ENCODE data around the gene NKX6-2.
"Not testable (repeated sequence)": the region's sequence is repeated elsewhere in the genome, so short reads cannot be mapped to it uniquely, and the experiment has no call there.

NKX6-2 gene

DNA sequence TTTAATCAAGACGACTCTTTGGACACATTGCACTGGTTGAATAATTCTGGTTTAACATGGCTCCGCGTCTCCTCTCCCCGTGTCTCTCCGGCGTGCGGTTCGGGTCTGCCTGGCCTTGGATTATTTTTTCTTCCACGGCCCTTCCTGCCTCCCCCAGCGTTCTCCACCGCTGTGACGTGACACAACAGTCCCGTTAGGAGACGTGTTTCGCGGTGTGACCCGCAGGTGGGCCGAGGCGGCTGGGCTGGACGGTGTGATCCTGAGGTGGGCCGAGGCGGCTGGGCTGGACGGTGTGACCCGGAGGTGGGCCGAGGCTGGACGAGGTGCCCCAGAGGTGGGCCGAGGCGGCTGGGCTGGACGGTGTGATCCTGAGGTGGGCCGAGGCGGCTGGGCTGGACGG lies 12.0 kb upstream of the NKX6-2 start:
- not testable (repeated sequence) for DNase-seq (ENCODE audit: low read depth)

DNA sequence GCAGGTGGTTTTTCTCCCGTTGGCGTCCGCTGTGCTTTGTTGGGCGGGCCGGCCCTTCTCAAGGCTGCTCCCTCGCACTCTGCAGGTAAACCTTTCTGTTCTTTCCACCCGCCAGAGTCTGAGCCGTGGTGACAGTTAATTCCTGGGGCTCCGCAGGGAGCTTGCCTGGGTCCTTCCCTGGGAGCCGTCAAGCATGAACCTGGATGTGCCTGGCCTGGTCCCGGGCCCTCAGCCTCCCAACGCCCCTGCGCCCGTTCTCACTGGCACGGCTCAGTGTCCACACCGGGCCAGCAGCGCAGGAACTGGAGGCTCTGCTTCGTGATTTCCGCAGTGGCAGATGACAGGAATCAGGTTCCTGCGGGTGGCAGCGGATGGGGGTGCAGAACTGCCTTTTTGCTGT lies 10.9 kb upstream of the NKX6-2 start:
- DNase-seq (ENCODE audit: low read depth) = no peak

- DNase-seq (ENCODE audit: low read depth) = no peak
Observed at GRCh38 chr10:132793871-132794849, 8.2 kb upstream of the NKX6-2 start.

- DNase-seq (ENCODE audit: low read depth) = no peak
Observed at GRCh38 chr10:132793213-132793612, 7.3 kb upstream of the NKX6-2 start.

- DNase-seq (ENCODE audit: low read depth) = no peak
Observed at GRCh38 chr10:132792796-132793195, 6.8 kb upstream of the NKX6-2 start.

GRCh38 chr10:132792099-132792498 lies 6.2 kb upstream of the NKX6-2 start:
- not testable (repeated sequence) for DNase-seq (ENCODE audit: low read depth)

DNA sequence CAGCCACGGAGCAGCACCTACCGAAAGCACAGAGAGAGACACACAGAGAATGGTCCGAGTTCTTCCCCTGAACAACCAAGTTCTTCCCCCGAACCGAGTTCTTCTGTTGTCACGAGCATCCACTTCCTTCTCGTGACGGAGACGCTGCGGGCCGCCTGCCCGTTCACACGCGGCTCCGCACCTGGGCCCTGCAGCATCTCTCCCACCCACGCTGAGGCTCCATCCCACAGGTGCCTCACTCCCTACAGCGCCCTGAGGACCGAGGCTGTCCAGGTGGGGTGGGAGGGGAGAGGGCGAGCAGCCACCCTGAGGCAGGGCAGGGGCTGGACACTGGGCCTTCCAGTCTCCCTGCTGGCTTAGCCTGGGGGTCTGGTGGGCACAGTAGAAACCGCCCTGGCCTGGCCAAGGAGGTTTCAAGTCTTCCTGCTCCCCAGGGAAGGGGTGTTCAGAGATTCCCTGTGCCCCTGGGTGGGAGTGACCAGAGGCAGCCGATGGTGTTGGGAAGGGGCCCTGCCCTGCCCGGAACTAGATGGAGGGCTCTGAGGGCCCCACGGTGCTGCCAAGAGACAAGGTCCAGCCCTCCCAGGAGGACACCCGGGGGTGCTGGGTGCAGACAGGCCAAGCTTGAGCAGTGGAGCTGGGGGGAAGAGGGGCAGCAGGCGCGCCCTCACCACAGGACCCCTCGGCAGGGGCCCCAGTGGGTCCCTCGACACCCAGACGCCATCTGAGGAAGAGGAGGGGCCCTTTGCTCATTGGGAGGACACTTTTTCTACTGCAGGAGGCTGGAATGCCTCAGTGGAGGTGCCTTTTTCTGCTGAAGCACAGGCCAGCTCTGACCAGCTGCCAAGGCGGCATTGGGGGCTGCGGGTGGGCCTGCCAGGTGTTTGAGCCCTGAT lies 5.2 kb upstream of the NKX6-2 start:
- no peak for DNase-seq (ENCODE audit: low read depth)

DNA sequence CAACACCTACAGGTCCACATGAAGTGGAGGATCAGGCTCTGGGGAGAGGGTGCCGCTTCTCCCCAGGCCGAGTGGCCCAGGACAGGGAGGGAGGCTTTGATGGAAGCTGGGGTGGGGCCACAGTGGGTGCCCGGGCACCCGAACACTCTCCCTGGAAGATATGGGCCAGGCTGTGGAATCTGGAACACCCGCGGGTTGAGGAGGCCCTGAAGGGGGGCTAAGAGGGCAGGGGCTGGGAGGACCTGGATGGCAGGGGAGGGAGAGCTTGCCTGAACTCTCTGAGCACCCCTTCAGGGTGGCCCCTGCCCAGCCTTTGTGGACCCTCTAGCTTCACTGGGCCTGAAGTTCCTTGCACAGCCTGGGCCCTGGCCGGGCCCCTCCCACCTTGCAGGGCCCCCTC lies 4.5 kb upstream of the NKX6-2 start:
- DNase-seq (ENCODE audit: low read depth) = no peak

DNA sequence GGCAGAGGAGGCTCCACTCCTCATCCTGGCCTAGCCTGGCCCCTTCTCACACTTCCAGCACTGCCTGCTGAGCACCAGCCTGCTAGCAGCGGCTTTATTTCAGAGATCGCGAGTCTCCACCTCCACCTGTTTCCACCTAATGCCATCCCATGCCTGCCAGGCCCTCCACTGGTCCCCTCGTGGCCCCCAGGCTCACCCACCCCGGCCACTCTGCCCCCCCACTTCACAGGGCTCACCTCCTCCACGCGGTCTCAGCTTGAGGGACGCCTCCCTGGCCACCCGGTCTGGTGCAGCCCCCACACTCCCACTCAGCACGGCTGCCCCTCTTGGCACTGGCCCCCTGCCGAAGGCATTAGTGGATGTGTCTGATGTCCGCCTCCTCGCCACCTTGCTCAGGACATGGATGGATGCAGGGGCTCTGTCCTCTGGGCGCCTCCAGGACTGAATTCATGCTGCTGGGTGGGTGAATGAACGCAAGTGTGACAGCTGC lies 3.8 kb upstream of the NKX6-2 start:
- no peak for DNase-seq (ENCODE audit: low read depth)

- DNase-seq (ENCODE audit: low read depth) = no peak
Observed at GRCh38 chr10:132788831-132789219, 2.9 kb upstream of the NKX6-2 start.

GRCh38 chr10:132788180-132788830 lies 2.4 kb upstream of the NKX6-2 start:
- DNase-seq (ENCODE audit: low read depth) = no peak

- DNase-seq (ENCODE audit: low read depth) = no peak
Observed at GRCh38 chr10:132787495-132788179, 1.7 kb upstream of the NKX6-2 start.

GRCh38 chr10:132786884-132787494 lies 1.0 kb upstream of the NKX6-2 start:
- no peak for DNase-seq (ENCODE audit: low read depth)

DNA sequence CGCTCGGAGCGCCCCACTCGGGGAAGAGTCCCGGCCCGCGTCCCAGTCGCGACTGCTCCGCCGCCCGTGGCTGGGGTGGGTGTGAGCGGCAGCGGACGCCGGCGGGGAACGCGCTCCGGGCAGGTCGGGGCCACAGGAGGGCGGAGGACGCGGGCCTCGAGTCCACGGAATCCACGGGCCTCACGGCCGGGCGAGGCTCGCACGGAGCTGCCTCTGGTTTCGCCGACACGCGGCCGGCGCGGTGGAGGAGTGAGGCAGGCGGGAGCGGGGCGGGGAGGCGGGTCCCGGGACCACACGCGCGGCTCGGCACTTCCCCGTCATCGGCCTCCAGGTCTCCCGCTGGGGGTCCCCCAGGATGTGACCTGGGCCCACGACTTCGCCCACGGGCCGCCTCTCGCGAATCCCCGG lies 533 bp upstream of the NKX6-2 start:
- no peak for DNase-seq (ENCODE audit: low read depth)

GRCh38 chr10:132784866-132785722 lies 853 bp downstream of the NKX6-2 start:
- no peak for DNase-seq (ENCODE audit: low read depth)

GRCh38 chr10:132783940-132784865 lies 1.7 kb downstream of the NKX6-2 start:
- DNase-seq (ENCODE audit: low read depth) = no peak

DNA sequence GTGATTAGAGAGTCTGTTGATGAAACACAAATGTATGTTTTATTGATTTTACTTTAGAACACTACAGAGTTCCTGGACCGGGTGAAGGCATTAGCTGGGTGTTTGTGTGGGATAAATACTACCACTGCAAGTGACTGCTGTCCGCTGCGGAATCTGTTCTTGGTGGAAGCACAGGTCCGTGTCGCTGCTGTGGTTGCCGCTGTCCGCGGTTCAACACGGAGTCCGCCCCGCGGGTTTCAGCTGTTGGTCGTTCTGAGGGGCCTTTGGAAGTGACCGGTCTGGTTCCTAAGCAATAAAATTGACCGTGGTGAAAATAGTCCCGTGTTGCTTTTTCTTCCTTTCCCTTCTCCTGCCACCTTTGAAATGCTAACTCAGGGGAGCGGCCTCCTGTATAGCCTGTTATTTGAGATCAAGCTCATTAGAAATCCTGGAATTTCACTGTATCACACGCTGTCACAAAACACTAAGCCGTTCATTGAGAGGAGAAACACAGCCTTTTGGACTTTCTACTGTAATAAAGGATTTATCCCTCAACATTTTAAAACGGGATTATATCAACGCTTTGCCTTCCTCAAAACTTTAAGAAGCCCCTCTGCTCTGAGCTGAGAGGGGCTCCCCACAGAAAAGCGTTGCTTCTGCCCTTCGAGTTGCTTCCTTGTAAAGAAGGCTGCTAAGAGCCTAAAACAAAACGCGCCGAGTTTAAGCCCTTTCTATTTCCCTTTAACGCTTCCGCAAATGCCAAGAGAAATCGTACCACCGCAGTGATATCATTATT lies 2.6 kb downstream of the NKX6-2 start:
- DNase-seq (ENCODE audit: low read depth) = no peak

GRCh38 chr10:132781556-132781955 lies 4.4 kb downstream of the NKX6-2 start:
- DNase-seq (ENCODE audit: low read depth) = no peak

Data from activated T-cell treated with anti-CD3 and anti-CD28 coated beads for 24 hours (primary cell).